DND-41 (cell line): ENCODE measurements around the gene OLIG1.

Experiments
- CTCF ChIP-seq: IDR thresholded peaks from 2 replicates; pipeline ENCODE4 v1.5.1; 2012; ENCODE audit warnings: borderline replicate concordance, low read length, moderate library complexity, mild to moderate bottlenecking; ENCODE audit not compliant: poor library complexity, severe bottlenecking; ENCODE audit errors: extremely low read depth
- EZH2 ChIP-seq: IDR thresholded peaks from 3 replicates; pipeline ENCODE4 v1.6.1; 2012; ENCODE audit warnings: borderline replicate concordance, low read depth, mild to moderate bottlenecking, moderate library complexity, low read length, inconsistent platforms; ENCODE audit not compliant: severe bottlenecking

GRCh38 chr21:33080376-33080775 is 10.4 kb downstream of the OLIG1 start:
- TF ChIP-seq CTCF, result no peak
- TF ChIP-seq EZH2, result no peak
